ENCODE results near the gene LAMC3. TPM values are rescaled to one million over a fixed set of nuclear protein-coding genes. Genes with fewer than 3 reads are reported as not detected.
"Not testable (repeated sequence)": the region's sequence is repeated elsewhere in the genome, so short reads cannot be mapped to it uniquely, and the experiment has no call there.

Gene LAMC3
- total RNA-seq, 1 donor from 2014 or later: 3.0 TPM

GRCh38 chr9:131097126-131097947 is 88.4 kb downstream of the LAMC3 start:
- no peak for DNase-seq

GRCh38 chr9:131097948-131098278 is 88.9 kb downstream of the LAMC3 start:
- no peak for DNase-seq

GRCh38 chr9:131098391-131099101 is 89.6 kb downstream of the LAMC3 start:
- no peak for DNase-seq

GRCh38 chr9:131099102-131099606 is 90.2 kb downstream of the LAMC3 start:
- no peak for DNase-seq

- DNase-seq: not testable (repeated sequence)
These were observed 90.9 kb downstream of the LAMC3 start for GRCh38 chr9:131099845-131100244.

GRCh38 chr9:131100445-131100844 is 91.5 kb downstream of the LAMC3 start:
- DNase-seq: no peak

GRCh38 chr9:131101207-131101964 is 92.4 kb downstream of the LAMC3 start:
- DNase-seq: no peak

- DNase-seq: no peak
These were observed 94.0 kb downstream of the LAMC3 start for GRCh38 chr9:131103024-131103423.

- no peak for DNase-seq
These were observed 94.6 kb downstream of the LAMC3 start for GRCh38 chr9:131103535-131103934.

- no peak for DNase-seq
These were observed 95.2 kb downstream of the LAMC3 start for GRCh38 chr9:131104016-131104740.

GRCh38 chr9:131105952-131106351 is 97.0 kb downstream of the LAMC3 start:
- DNase-seq: no peak

GRCh38 chr9:131107760-131108159 is 98.8 kb downstream of the LAMC3 start:
- no peak for DNase-seq

- DNase-seq: no peak
These were observed 102.3 kb downstream of the LAMC3 start for GRCh38 chr9:131111186-131111853.

- peak; percentile 89 for DNase-seq
These were observed 102.9 kb downstream of the LAMC3 start for GRCh38 chr9:131111854-131112311.

- DNase-seq: no peak
These were observed 103.6 kb downstream of the LAMC3 start for GRCh38 chr9:131112374-131113154.

- DNase-seq: no peak
These were observed 104.7 kb downstream of the LAMC3 start for GRCh38 chr9:131113655-131114054.

- no peak for DNase-seq
These were observed 105.1 kb downstream of the LAMC3 start for GRCh38 chr9:131114084-131114535.

GRCh38 chr9:131115360-131115742 is 106.4 kb downstream of the LAMC3 start:
- not testable (repeated sequence) for DNase-seq

GRCh38 chr9:131116281-131117120 is 107.5 kb downstream of the LAMC3 start:
- no peak for DNase-seq

Measured in occipital lobe (tissue), 2 donors.